H9 (cell line): ENCODE measurements around the gene SPTLC3. TPM values are rescaled to one million over a fixed set of nuclear protein-coding genes. Genes with fewer than 3 reads are reported as not detected.

Source experiments
- DNase-seq: peaks from one replicate; pipeline ENCODE4 v3.0.0-alpha.2; 2017
- H2AFZ ChIP-seq: one replicate; pipeline ENCODE4 v1.6.1; 2013; ENCODE audit warnings: mild to moderate bottlenecking, low read length, control low read depth, moderate library complexity
- H2AK5ac ChIP-seq: 2 replicates; pipeline ENCODE4 v1.6.1; 2013; ENCODE audit warnings: low read length, control low read depth, mixed read lengths; ENCODE audit not compliant: insufficient read length
- H2BK120ac ChIP-seq: one replicate; pipeline ENCODE4 v1.6.1; 2013; ENCODE audit warnings: low read depth, mild to moderate bottlenecking, low read length, control low read depth, inconsistent platforms; ENCODE audit not compliant: poor library complexity, severe bottlenecking
- H2BK12ac ChIP-seq: 2 replicates; pipeline ENCODE4 v1.6.1; 2013; ENCODE audit warnings: low read length, control low read depth, mixed read lengths, low read depth; ENCODE audit not compliant: insufficient read length
- H2BK15ac ChIP-seq: 2 replicates; pipeline ENCODE4 v1.6.1; 2013; ENCODE audit warnings: low read depth, low read length, control low read depth
- H2BK20ac ChIP-seq: one replicate; pipeline ENCODE4 v1.6.1; 2013; ENCODE audit warnings: low read depth, mild to moderate bottlenecking, low read length, control low read depth, inconsistent platforms; ENCODE audit not compliant: poor library complexity, severe bottlenecking
- H2BK5ac ChIP-seq: 2 replicates; pipeline ENCODE4 v1.6.1; 2013; ENCODE audit warnings: low read length, control low read depth, mixed read lengths; ENCODE audit not compliant: insufficient read length
- H3K14ac ChIP-seq: 2 replicates; pipeline ENCODE4 v1.6.1; 2013; ENCODE audit warnings: low read length, control low read depth; ENCODE audit not compliant: insufficient read depth
- H3K18ac ChIP-seq: 2 replicates; pipeline ENCODE4 v1.6.1; 2013; ENCODE audit warnings: low read depth, mild to moderate bottlenecking, mixed read lengths, low read length, control low read depth; ENCODE audit not compliant: insufficient read length
- H3K23ac ChIP-seq: 2 replicates; pipeline ENCODE4 v1.6.1; 2013; ENCODE audit warnings: low read length, control low read depth, mixed read lengths, low read depth; ENCODE audit not compliant: insufficient read length
- H3K23me2 ChIP-seq: 2 replicates; pipeline ENCODE4 v1.6.1; 2013; ENCODE audit warnings: low read depth, mild to moderate bottlenecking, mixed read lengths, low read length, control low read depth; ENCODE audit not compliant: insufficient read length, poor library complexity, severe bottlenecking
- H3K27ac ChIP-seq: 2 replicates; pipeline ENCODE4 v1.5.1; 2013; ENCODE audit warnings: low read length, control low read depth, mixed read lengths, low read depth; ENCODE audit not compliant: insufficient read length
- H3K27me3 ChIP-seq: 2 replicates; pipeline ENCODE4 v1.6.1; 2013; ENCODE audit warnings: low read length, control low read depth, inconsistent platforms; ENCODE audit not compliant: insufficient read depth
- H3K4ac ChIP-seq: 2 replicates; pipeline ENCODE4 v1.6.1; 2013; ENCODE audit warnings: low read depth, mild to moderate bottlenecking, control low read depth, inconsistent platforms, low read length, moderate library complexity
- H3K4me1 ChIP-seq: 2 replicates; pipeline ENCODE4 v1.6.1; 2013; ENCODE audit warnings: low read length, control low read depth, inconsistent platforms; ENCODE audit not compliant: insufficient read depth
- H3K4me2 ChIP-seq: 2 replicates; pipeline ENCODE4 v1.6.1; 2013; ENCODE audit warnings: low read length, control low read depth, mixed read lengths; ENCODE audit not compliant: insufficient read length, insufficient read depth
- H3K56ac ChIP-seq: 2 replicates; pipeline ENCODE4 v1.6.1; 2013; ENCODE audit warnings: low read depth, mild to moderate bottlenecking, mixed read lengths, low read length, control low read depth; ENCODE audit not compliant: insufficient read length
- H3K79me1 ChIP-seq: 2 replicates; pipeline ENCODE4 v1.6.1; 2013; ENCODE audit warnings: low read depth, mild to moderate bottlenecking, moderate library complexity, low read length, control low read depth, inconsistent platforms; ENCODE audit not compliant: insufficient read depth, poor library complexity, severe bottlenecking
- H3K79me2 ChIP-seq: 2 replicates; pipeline ENCODE4 v1.6.1; 2013; ENCODE audit warnings: low read length, control low read depth, inconsistent platforms; ENCODE audit not compliant: insufficient read depth
- H3K9ac ChIP-seq: 2 replicates; pipeline ENCODE4 v1.6.1; 2013; ENCODE audit warnings: low read length, control low read depth, mixed read lengths; ENCODE audit not compliant: insufficient read length; ENCODE audit errors: extremely low read depth
- H3K9me3 ChIP-seq: one replicate; pipeline ENCODE4 v1.6.1; 2013; ENCODE audit warnings: low read depth, low read length, inconsistent platforms; ENCODE audit not compliant: control insufficient read depth
- H3T11ph ChIP-seq: one replicate; pipeline ENCODE4 v1.6.1; 2013; ENCODE audit warnings: mild to moderate bottlenecking, low read length, control low read depth, inconsistent platforms
- H4K20me1 ChIP-seq: one replicate; pipeline ENCODE4 v1.6.1; 2013; ENCODE audit not compliant: control insufficient read depth, insufficient read length, insufficient read depth
- H4K5ac ChIP-seq: 2 replicates; pipeline ENCODE4 v1.6.1; 2013; ENCODE audit warnings: low read depth, mild to moderate bottlenecking, mixed read lengths, low read length, control low read depth; ENCODE audit not compliant: insufficient read length
- H4K8ac ChIP-seq: replicated peaks from 2 replicates; pipeline ENCODE4 v1.6.1; 2013; ENCODE audit warnings: low read length, control low read depth, mixed read lengths, low read depth; ENCODE audit not compliant: insufficient read length
- H4K91ac ChIP-seq: 2 replicates; pipeline ENCODE4 v1.6.1; 2013; ENCODE audit warnings: low read depth, mild to moderate bottlenecking, moderate library complexity, mixed read lengths, low read length, control low read depth; ENCODE audit not compliant: insufficient read length
- H3K27ac Mint-ChIP-seq, 3 experiments: 2 replicates in 2 of 3; 3 replicates in 1 of 3; pipeline ENCODE4 v1.8.0; 2020 to 2021; ENCODE audit warnings: mixed read lengths in 3 of 3, mild to moderate bottlenecking in 1 of 3, moderate library complexity in 1 of 3
- H3K27me3 Mint-ChIP-seq: 2 replicates; pipeline ENCODE4 v1.8.0; 2021; ENCODE audit warnings: low read depth, mild to moderate bottlenecking, moderate library complexity, mixed read lengths
- H3K36me3 Mint-ChIP-seq, 3 experiments: 2 replicates in 2 of 3; 3 replicates in 1 of 3; pipeline ENCODE4 v1.8.0; 2020 to 2021; ENCODE audit warnings: low read depth in 3 of 3, mixed read lengths in 3 of 3; ENCODE audit not compliant: insufficient read depth in 1 of 3
- H3K4me1 Mint-ChIP-seq, 2 experiments: 2 replicates each; pipeline ENCODE4 v1.8.0; 2020; ENCODE audit warnings: mixed read lengths in 2 of 2
- H3K4me3 Mint-ChIP-seq, 2 experiments: 2 replicates in 1 of 2; 3 replicates in 1 of 2; pipeline ENCODE4 v1.8.0; 2020 to 2021; ENCODE audit warnings: mild to moderate bottlenecking in 2 of 2, mixed read lengths in 2 of 2, moderate library complexity in 1 of 2
- H3K9me3 Mint-ChIP-seq, 2 experiments: 2 replicates in 1 of 2; 3 replicates in 1 of 2; pipeline ENCODE4 v1.8.0; 2020; ENCODE audit warnings: mild to moderate bottlenecking in 2 of 2, mixed read lengths in 2 of 2, moderate library complexity in 1 of 2
- CTCF ChIP-seq: fragments of 200-600 bp; sonication (generic); conservative IDR thresholded peaks from 3 replicates; pipeline ENCODE4 v1.8.0; 2021; ENCODE audit warnings: antibody characterized with exemption, mild to moderate bottlenecking
- WGBS: extraction: QIAGEN DNeasy Blood & Tissue Kit; methylation state at CpG from one replicate; pipeline ENCODE4 v1.1.7; 2013; ENCODE audit warnings: missing lambda C conversion rate, low lambda C conversion rate, mixed read lengths; ENCODE audit not compliant: insufficient read length; ENCODE audit errors: extremely low coverage; 5-methylcytosine and 5-hydroxymethylcytosine counted together
- total RNA-seq: library from RNA; stranded (reverse); gene quantifications from 2 replicates; pipeline ENCODE4 v1.2.1, GENCODE V29; 2021

The SPTLC3 gene
- total RNA-seq, 1 experiment from 2014 or later, result 0.68 TPM

- Histone ChIP-seq H2AK5ac (no peak overlapping the region), H2BK120ac (no peak overlapping the region), H3K9me3 (no peaks in the 10 kb centered on the region), H3K79me1 (no peaks in the 10 kb centered on the region), H2BK20ac (no peak overlapping the region), H3T11ph (no peak overlapping the region), H3K27me3 (no peaks in the 10 kb centered on the region), H3K79me2 (no peaks in the 10 kb centered on the region), H3K4me2 (no peak overlapping the region), H2BK5ac (no peak overlapping the region), H3K4me1 (no peaks in the 10 kb centered on the region), H3K18ac (no peak overlapping the region), H3K23me2 (no peaks in the 10 kb centered on the region), H3K56ac (no peak overlapping the region), H2AFZ (no peak overlapping the region), H2BK15ac (no peak overlapping the region), H4K20me1 (no peaks in the 10 kb centered on the region), H3K9ac (no peak overlapping the region), H3K14ac (no peak overlapping the region), H3K4ac (no peak overlapping the region), H4K91ac (no peak overlapping the region), H3K27ac (no peak overlapping the region), H4K5ac (no peak overlapping the region), H2BK12ac (no peak overlapping the region), H4K8ac (no peak overlapping the region), H3K23ac (no peak overlapping the region)
- no peak for DNase-seq
- no peak for TF ChIP-seq CTCF
- H3K27me3 Mint-ChIP-seq, result no peaks in the 10 kb centered on the region
- peaks cover 2 to 6% of the 10 kb centered on the region in 2 experiments; a peak in 2 of 4 replicates for H3K4me1 Mint-ChIP-seq
- no peak overlapping the region for H3K27ac Mint-ChIP-seq
- no peak overlapping the region for H3K4me3 Mint-ChIP-seq
- WGBS, result no CpG with 5 or more reads among the region's 4 CpGs
- no peaks in the 10 kb centered on the region; a peak in 1 of 5 replicates for H3K9me3 Mint-ChIP-seq
- no peaks in the 10 kb centered on the region for H3K36me3 Mint-ChIP-seq
These were observed 156.4 kb downstream of the SPTLC3 start for GRCh38 chr20:13165203-13165602.
